HuH-7 (cell line): ENCODE data around the gene MZB1.

ENCODE experiments used
- DNase-seq: peaks from one replicate; pipeline ENCODE4 v3.0.0; 2011; ENCODE audit warnings: low spot score

Gene MZB1

GRCh38 chr5:139389701-139390638 is at the start of gene MZB1:
TSS of gene MZB1 (minus strand) at chr5:139389913. CDS start at chr5:139389856, 57 bp downstream.
- no peak for DNase-seq

GRCh38 chr5:139439013-139439903 is 49.5 kb upstream of the MZB1 start, which contains the start of gene DNAJC18:
TSS of gene DNAJC18 (minus strand) at chr5:139439525. CDS start at chr5:139439445, 80 bp downstream.
- DNase-seq, result peak; percentile 80

GRCh38 chr5:139438707-139439012 is 48.9 kb upstream of the MZB1 start:
- no peak for DNase-seq

- DNase-seq, result no peak
These were observed 46.0 kb upstream of the MZB1 start for GRCh38 chr5:139435676-139436075.

- DNase-seq, result no peak
These were observed 42.0 kb upstream of the MZB1 start for GRCh38 chr5:139431706-139432105.

- no peak for DNase-seq
These were observed 40.3 kb upstream of the MZB1 start for GRCh38 chr5:139430015-139430414.

GRCh38 chr5:139426203-139426885 is 36.6 kb upstream of the MZB1 start:
- no peak for DNase-seq

- DNase-seq, result no peak
These were observed 35.8 kb upstream of the MZB1 start for GRCh38 chr5:139425497-139425896.

GRCh38 chr5:139422307-139422893 is 32.7 kb upstream of the MZB1 start:
- peak; percentile 56 for DNase-seq

GRCh38 chr5:139419226-139420192 is 29.8 kb upstream of the MZB1 start:
- DNase-seq, result no peak

- no peak for DNase-seq
These were observed 29.1 kb upstream of the MZB1 start for GRCh38 chr5:139418793-139419192.

- no peak for DNase-seq
These were observed 27.5 kb upstream of the MZB1 start for GRCh38 chr5:139417214-139417613.

GRCh38 chr5:139416651-139417050 is 26.9 kb upstream of the MZB1 start:
- DNase-seq, result no peak

- DNase-seq, result no peak
These were observed 26.2 kb upstream of the MZB1 start for GRCh38 chr5:139415869-139416268.

GRCh38 chr5:139415221-139415861 is 25.6 kb upstream of the MZB1 start:
- DNase-seq, result no peak

GRCh38 chr5:139414581-139415130 is 24.9 kb upstream of the MZB1 start:
- no peak for DNase-seq

GRCh38 chr5:139413963-139414362 is 24.2 kb upstream of the MZB1 start:
- no peak for DNase-seq

GRCh38 chr5:139413153-139413552 is 23.4 kb upstream of the MZB1 start:
- DNase-seq, result no peak

GRCh38 chr5:139410993-139411828 is 21.5 kb upstream of the MZB1 start:
- DNase-seq, result no peak
